Upper lobe of right lung (tissue), 1 donor: ENCODE measurements around the gene ADGRL3. TPM values are rescaled to one million over a fixed set of nuclear protein-coding genes. Genes with fewer than 3 reads are reported as not detected.

ENCODE experiments used
- ATAC-seq: fragments of 200-7000 bp; cut with Tn5 transposase; one replicate; pipeline ENCODE4 v1.9.1; 2020; ENCODE audit warnings: mild to moderate bottlenecking, moderate library complexity
- DNase-seq: peaks from one replicate; pipeline ENCODE4 v3.0.0-alpha.2; 2020
- H3K27ac ChIP-seq: fragments of 200-600 bp; one replicate; pipeline ENCODE4 v1.8.0; 2022
- H3K27me3 ChIP-seq: fragments of 200-600 bp; one replicate; pipeline ENCODE4 v1.8.0; 2022; ENCODE audit warnings: mild to moderate bottlenecking
- H3K36me3 ChIP-seq: fragments of 200-600 bp; one replicate; pipeline ENCODE4 v1.8.0; 2022
- H3K4me1 ChIP-seq: fragments of 200-600 bp; one replicate; pipeline ENCODE4 v1.8.0; 2022
- H3K4me3 ChIP-seq: fragments of 200-600 bp; one replicate; pipeline ENCODE4 v1.8.0; 2022; ENCODE audit warnings: mild to moderate bottlenecking
- H3K9me3 ChIP-seq: fragments of 200-600 bp; one replicate; pipeline ENCODE4 v1.8.0; 2022
- CTCF ChIP-seq: fragments of 200-600 bp; IDR thresholded peaks from one replicate; pipeline ENCODE4 v1.8.0; 2022; ENCODE audit warnings: antibody characterized with exemption
- intact Hi-C: fragments of 100-400 bp; cut with DNase I; formaldehyde crosslinking; loops from one replicate; pipeline ENCODE4 v1.11.0; 2022
- total RNA-seq: library from RNA; stranded (reverse); fragmentation: NEBNext Ultra II Directional; extraction: Animal tissue kit (Norgen Biotek cat#: 25700); gene quantifications from one replicate; pipeline ENCODE4 v1.2.1, GENCODE V29; 2021
- donor health status: DM: no; HTN: yes; CAD: no; lungs with severe emphysema.

The ADGRL3 gene
- total RNA-seq, 1 donor from 2014 or later, result 4.0 TPM

- H3K4me3 ChIP-seq, result no peak overlapping the region
- ATAC-seq, result no peak
- H3K27ac ChIP-seq, result no peak overlapping the region
- H3K9me3 ChIP-seq, result no peaks in the 10 kb centered on the region
- no peaks in the 10 kb centered on the region for H3K27me3 ChIP-seq
- TF ChIP-seq CTCF, result no peak
- H3K4me1 ChIP-seq, result no peaks in the 10 kb centered on the region
- H3K36me3 ChIP-seq, result no peaks in the 10 kb centered on the region
- intact Hi-C loops, result no loop called here
- no peak for DNase-seq
Measured at GRCh38 chr4:61579786-61580185, 379.7 kb downstream of the ADGRL3 start.

- DNase-seq (no peak), ATAC-seq (no peak)
- Histone ChIP-seq H3K36me3 (no peaks in the 10 kb centered on the region), H3K27me3 (no peaks in the 10 kb centered on the region), H3K27ac (no peak overlapping the region), H3K4me1 (no peaks in the 10 kb centered on the region), H3K4me3 (no peak overlapping the region), H3K9me3 (no peaks in the 10 kb centered on the region)
- intact Hi-C loops, result no loop called here
- no peak for TF ChIP-seq CTCF
Measured at GRCh38 chr4:61580721-61581377, 380.7 kb downstream of the ADGRL3 start.

GRCh38 chr4:61583696-61584095 lies 383.6 kb downstream of the ADGRL3 start:
- no peak for TF ChIP-seq CTCF
- Histone ChIP-seq H3K9me3 (no peaks in the 10 kb centered on the region), H3K36me3 (no peaks in the 10 kb centered on the region), H3K27me3 (no peaks in the 10 kb centered on the region), H3K27ac (no peak overlapping the region), H3K4me1 (no peaks in the 10 kb centered on the region), H3K4me3 (no peak overlapping the region)
- ATAC-seq (no peak), DNase-seq (no peak)
- intact Hi-C loops, result no loop called here

- H3K4me1 ChIP-seq, result no peaks in the 10 kb centered on the region
- H3K27ac ChIP-seq, result no peak overlapping the region
- H3K4me3 ChIP-seq, result no peak overlapping the region
- no peaks in the 10 kb centered on the region for H3K36me3 ChIP-seq
- TF ChIP-seq CTCF, result no peak
- intact Hi-C loops, result no loop called here
- ATAC-seq, result no peak
- no peak for DNase-seq
- H3K27me3 ChIP-seq, result no peaks in the 10 kb centered on the region
- no peaks in the 10 kb centered on the region for H3K9me3 ChIP-seq
Measured at GRCh38 chr4:61588621-61589402, 388.7 kb downstream of the ADGRL3 start.

GRCh38 chr4:61590881-61591280 lies 390.8 kb downstream of the ADGRL3 start:
- intact Hi-C loops, result no loop called here
- DNase-seq, result no peak
- Histone ChIP-seq H3K4me1 (no peaks in the 10 kb centered on the region), H3K36me3 (no peaks in the 10 kb centered on the region), H3K27ac (no peak overlapping the region), H3K9me3 (no peaks in the 10 kb centered on the region), H3K27me3 (no peaks in the 10 kb centered on the region), H3K4me3 (no peak overlapping the region)
- no peak for TF ChIP-seq CTCF
- ATAC-seq, result no peak
